Caco-2 (cell line): ENCODE measurements around the gene CDHR1. TPM values are rescaled to one million over a fixed set of nuclear protein-coding genes. Genes with fewer than 3 reads are reported as not detected.
A peak's percentile ranks its signal among the peaks of the same experiment; 100 is the strongest.

Experiments used
- BruUV-seq: library from RNA; stranded (reverse); fragments of 400-500 nt; replicated peaks from 2 replicates; lab custom pipeline; 2021; lab: Mats Ljungman, UMichigan
- CTCF ChIA-PET: fragments of 300-600 bp; sonication (Branson Sonifier 250); formaldehyde crosslinking; loops from one replicate; lab custom pipeline; 2022; ENCODE audit warnings: antibody characterized with exemption; lab: Charles Lee
- POLR2A ChIA-PET: fragments of 300-600 bp; sonication (Branson Sonifier 250); formaldehyde crosslinking; loops from one replicate; lab custom pipeline; 2022; ENCODE audit warnings: antibody characterized with exemption; lab: Charles Lee
- DNase-seq, 2 experiments: peaks; one replicate each; pipeline versions ENCODE4 v3.0.0 to v3.0.0-alpha.2; 2020 to 2022
- H3K27me3 ChIP-seq: replicated peaks from 2 replicates; pipeline ENCODE4 v1.6.0; 2011; ENCODE audit warnings: low read length; ENCODE audit not compliant: control insufficient read depth, insufficient read depth
- H3K36me3 ChIP-seq: 2 replicates; pipeline ENCODE4 v1.5.1; 2011; ENCODE audit warnings: low read length; ENCODE audit not compliant: control insufficient read depth, insufficient read depth
- H3K4me1 ChIP-seq: fragments of 250-450 bp; sonication (Bioruptor Pico); 2 replicates; pipeline ENCODE4 v1.5.1; 2020; ENCODE audit warnings: mild to moderate bottlenecking
- H3K4me3 ChIP-seq: 2 replicates; pipeline ENCODE4 v1.5.1; 2011; ENCODE audit warnings: low read depth, mild to moderate bottlenecking, control low read depth, low read length
- H3K9me3 ChIP-seq: fragments of 250-450 bp; sonication (Bioruptor Pico); 2 replicates; pipeline ENCODE4 v1.5.1; 2020; ENCODE audit warnings: mild to moderate bottlenecking, moderate library complexity
- H3K27ac Mint-ChIP-seq: one replicate; pipeline ENCODE4 v1.8.0; 2022; ENCODE audit warnings: mixed read lengths; ENCODE audit not compliant: unreplicated experiment
- H3K27me3 Mint-ChIP-seq: one replicate; pipeline ENCODE4 v1.8.0; 2022; ENCODE audit warnings: mixed read lengths; ENCODE audit not compliant: insufficient read depth, unreplicated experiment
- H3K36me3 Mint-ChIP-seq: one replicate; pipeline ENCODE4 v1.8.0; 2022; ENCODE audit warnings: mild to moderate bottlenecking, mixed read lengths; ENCODE audit not compliant: insufficient read depth, unreplicated experiment
- H3K4me1 Mint-ChIP-seq: one replicate; pipeline ENCODE4 v1.8.0; 2022; ENCODE audit warnings: low read depth, mixed read lengths; ENCODE audit not compliant: unreplicated experiment
- H3K4me3 Mint-ChIP-seq: one replicate; pipeline ENCODE4 v1.8.0; 2022; ENCODE audit warnings: mild to moderate bottlenecking, moderate library complexity, mixed read lengths; ENCODE audit not compliant: unreplicated experiment
- H3K9me3 Mint-ChIP-seq: one replicate; pipeline ENCODE4 v1.8.0; 2022; ENCODE audit warnings: mixed read lengths; ENCODE audit not compliant: unreplicated experiment
- intact Hi-C: fragments of 100-400 bp; cut with micrococcal nuclease; formaldehyde crosslinking; loops from one replicate; pipeline ENCODE4 v1.10.0; 2022; ENCODE audit not compliant: unreplicated experiment
- total RNA-seq: library from RNA; stranded (reverse); gene quantifications from 2 replicates; pipeline ENCODE4 v1.2.3, GENCODE V29; 2022
- TF ChIP-seq, protein P1 (sequence below), 2 experiments: fragments of 200-600 bp in 1 of 2; IDR thresholded peaks; 1 replicate in 1 of 2; 2 replicates in 1 of 2; pipeline versions ENCODE4 v1.5.1 to v1.8.0; 2011 to 2022; ENCODE audit warnings: antibody characterized with exemption in 1 of 2, control low read depth in 1 of 2, inconsistent platforms in 1 of 2, low read depth in 1 of 2, low read length in 1 of 2, mild to moderate bottlenecking in 1 of 2, moderate library complexity in 1 of 2; ENCODE audit not compliant: insufficient read depth in 1 of 2, severe bottlenecking in 1 of 2, unreplicated experiment in 1 of 2

CDHR1 gene
- total RNA-seq, 1 experiment from 2014 or later = not detected

DNA sequence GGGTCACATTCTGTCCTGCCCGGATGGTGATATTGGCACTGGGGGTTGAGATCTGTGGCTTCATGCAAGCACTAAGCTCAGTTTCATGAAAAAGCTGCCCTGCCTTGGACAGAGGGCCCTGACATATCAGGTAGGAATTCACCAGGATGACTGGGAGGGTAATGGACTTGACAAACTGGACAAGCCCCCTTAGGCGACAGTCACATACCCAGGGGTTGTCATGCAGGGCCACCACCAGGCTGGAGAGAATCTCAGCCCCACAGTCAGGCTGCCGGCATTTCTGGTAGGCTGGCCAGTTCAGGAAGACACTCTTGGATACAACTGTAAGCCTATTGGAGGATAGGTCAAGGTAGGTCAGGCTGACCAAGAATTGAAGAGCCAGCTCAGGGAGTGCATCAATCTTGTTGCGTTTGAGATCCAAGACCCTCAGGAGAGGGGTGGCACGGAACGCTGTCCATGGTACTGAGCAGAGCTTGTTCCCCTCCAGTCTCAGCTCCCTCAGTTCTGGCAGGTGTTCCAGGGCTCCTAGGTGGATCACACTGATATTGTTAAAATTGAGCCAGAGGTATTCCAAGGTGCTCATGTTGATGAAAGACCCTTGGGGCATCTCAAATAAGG lies 30.2 kb downstream of the CDHR1 start:
- Histone ChIP-seq H3K4me1 (no peaks in the 10 kb centered on the region), H3K4me3 (no peak overlapping the region), H3K27me3 (no peaks in the 10 kb centered on the region; the same call in 1 of the 2 replicates), H3K36me3 (no peaks in the 10 kb centered on the region), H3K9me3 (no peaks in the 10 kb centered on the region; the same call in 1 of the 2 replicates)
- no TSS peak for BruUV-seq
- CTCF ChIA-PET = no interaction called here
- Mint-ChIP-seq H3K4me1 (no peaks in the 10 kb centered on the region), H3K9me3 (peaks cover 2% of the 10 kb centered on the region), H3K27ac (no peak overlapping the region), H3K27me3 (peaks cover 2% of the 10 kb centered on the region), H3K36me3 (no peaks in the 10 kb centered on the region), H3K4me3 (no peak overlapping the region)
- peak in 1 of 2 experiments; percentile 23 for DNase-seq
- TF ChIP-seq, protein P1, sequence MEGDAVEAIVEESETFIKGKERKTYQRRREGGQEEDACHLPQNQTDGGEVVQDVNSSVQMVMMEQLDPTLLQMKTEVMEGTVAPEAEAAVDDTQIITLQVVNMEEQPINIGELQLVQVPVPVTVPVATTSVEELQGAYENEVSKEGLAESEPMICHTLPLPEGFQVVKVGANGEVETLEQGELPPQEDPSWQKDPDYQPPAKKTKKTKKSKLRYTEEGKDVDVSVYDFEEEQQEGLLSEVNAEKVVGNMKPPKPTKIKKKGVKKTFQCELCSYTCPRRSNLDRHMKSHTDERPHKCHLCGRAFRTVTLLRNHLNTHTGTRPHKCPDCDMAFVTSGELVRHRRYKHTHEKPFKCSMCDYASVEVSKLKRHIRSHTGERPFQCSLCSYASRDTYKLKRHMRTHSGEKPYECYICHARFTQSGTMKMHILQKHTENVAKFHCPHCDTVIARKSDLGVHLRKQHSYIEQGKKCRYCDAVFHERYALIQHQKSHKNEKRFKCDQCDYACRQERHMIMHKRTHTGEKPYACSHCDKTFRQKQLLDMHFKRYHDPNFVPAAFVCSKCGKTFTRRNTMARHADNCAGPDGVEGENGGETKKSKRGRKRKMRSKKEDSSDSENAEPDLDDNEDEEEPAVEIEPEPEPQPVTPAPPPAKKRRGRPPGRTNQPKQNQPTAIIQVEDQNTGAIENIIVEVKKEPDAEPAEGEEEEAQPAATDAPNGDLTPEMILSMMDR (IDR thresholded peaks at IDR 0.05; ENCODE audit: insufficient read depth in 1 of 2, low read depth in 1 of 2, low read length in 1 of 2, severe bottlenecking in 1 of 2, unreplicated experiment in 1 of 2) = no peak
- intact Hi-C loops = no loop called here
- POLR2A ChIA-PET = no interaction called here

GRCh38 chr10:84225427-84226173 lies 31.3 kb downstream of the CDHR1 start, which contains the start of gene LRIT2:
LRIT2 (minus strand) TSS chr10:84225544; CDS start chr10:84225520, 24 bp downstream.
- Mint-ChIP-seq H3K36me3 (no peaks in the 10 kb centered on the region), H3K4me1 (no peaks in the 10 kb centered on the region), H3K9me3 (no peaks in the 10 kb centered on the region), H3K27ac (no peak within 1 kb of the TSS), H3K27me3 (peaks cover 7% of the 10 kb centered on the region), H3K4me3 (no peak within 1 kb of the TSS)
- ChIA-PET POLR2A (no interaction called here), CTCF (no interaction called here)
- H3K9me3 ChIP-seq = no peaks in the 10 kb centered on the region
- no peak within 1 kb of the TSS for H3K4me3 ChIP-seq
- TF ChIP-seq, protein P1 (IDR thresholded peaks at IDR 0.05; ENCODE audit: insufficient read depth in 1 of 2, low read depth in 1 of 2, low read length in 1 of 2, severe bottlenecking in 1 of 2, unreplicated experiment in 1 of 2) = no peak
- intact Hi-C loops = no loop called here
- no peaks in the 10 kb centered on the region; the same call in 1 of the 2 replicates for H3K27me3 ChIP-seq
- H3K4me1 ChIP-seq = no peaks in the 10 kb centered on the region
- H3K36me3 ChIP-seq = no peaks in the 10 kb centered on the region
- BruUV-seq = no TSS peak
- DNase-seq = no peak

- Histone ChIP-seq H3K9me3 (no peaks in the 10 kb centered on the region), H3K36me3 (no peaks in the 10 kb centered on the region), H3K4me1 (no peaks in the 10 kb centered on the region), H3K27me3 (no peaks in the 10 kb centered on the region), H3K4me3 (no peak overlapping the region)
- Mint-ChIP-seq H3K9me3 (no peaks in the 10 kb centered on the region), H3K4me3 (no peak overlapping the region), H3K27me3 (peaks cover 7% of the 10 kb centered on the region), H3K4me1 (no peaks in the 10 kb centered on the region), H3K36me3 (no peaks in the 10 kb centered on the region), H3K27ac (no peak overlapping the region)
- intact Hi-C loops = no loop called here
- TF ChIP-seq, protein P1 (IDR thresholded peaks at IDR 0.05; ENCODE audit: insufficient read depth in 1 of 2, low read depth in 1 of 2, low read length in 1 of 2, severe bottlenecking in 1 of 2, unreplicated experiment in 1 of 2) = no peak
- POLR2A ChIA-PET = no interaction called here
- no peak for DNase-seq
- CTCF ChIA-PET = interaction anchor here (1.1 kb wide), 1 partner anchor 38 kb away, joined by 3 read pairs; no protein-coding TSS in a partner anchor
- BruUV-seq = no TSS peak
These were observed 32.3 kb downstream of the CDHR1 start for GRCh38 chr10:84226616-84227015.
